ENCODE results near the gene DLST.

Gene DLST

DNA sequence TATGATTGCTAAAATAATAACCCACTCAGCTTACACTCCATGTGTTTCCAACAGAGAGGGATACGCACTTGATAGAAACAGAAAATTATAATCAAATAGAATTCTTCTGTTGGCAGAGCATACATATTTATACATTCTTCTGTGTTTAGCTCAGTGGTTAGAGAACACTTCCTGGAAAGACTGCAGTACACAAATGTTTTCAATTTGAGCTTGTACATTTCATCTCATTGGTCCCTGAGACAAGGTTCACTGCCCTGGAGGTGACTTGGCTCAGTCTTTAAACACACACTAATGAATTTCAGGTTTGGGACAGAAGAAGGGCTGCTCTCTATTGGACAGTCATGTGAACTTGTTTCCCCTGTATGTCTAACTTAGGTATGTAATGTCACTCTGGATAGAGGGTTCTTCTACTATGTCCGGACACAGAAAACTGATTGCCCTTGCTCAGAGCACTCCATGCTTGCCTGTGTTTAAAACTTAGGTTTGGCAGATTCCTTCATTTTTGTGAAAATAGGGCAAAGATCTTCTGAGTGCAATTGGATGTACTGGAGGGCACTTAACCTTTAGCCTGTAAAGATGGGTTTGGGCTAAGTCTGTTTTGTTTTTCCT is 28.7 kb upstream of the DLST start:
- TF ChIP-seq, protein P1, sequence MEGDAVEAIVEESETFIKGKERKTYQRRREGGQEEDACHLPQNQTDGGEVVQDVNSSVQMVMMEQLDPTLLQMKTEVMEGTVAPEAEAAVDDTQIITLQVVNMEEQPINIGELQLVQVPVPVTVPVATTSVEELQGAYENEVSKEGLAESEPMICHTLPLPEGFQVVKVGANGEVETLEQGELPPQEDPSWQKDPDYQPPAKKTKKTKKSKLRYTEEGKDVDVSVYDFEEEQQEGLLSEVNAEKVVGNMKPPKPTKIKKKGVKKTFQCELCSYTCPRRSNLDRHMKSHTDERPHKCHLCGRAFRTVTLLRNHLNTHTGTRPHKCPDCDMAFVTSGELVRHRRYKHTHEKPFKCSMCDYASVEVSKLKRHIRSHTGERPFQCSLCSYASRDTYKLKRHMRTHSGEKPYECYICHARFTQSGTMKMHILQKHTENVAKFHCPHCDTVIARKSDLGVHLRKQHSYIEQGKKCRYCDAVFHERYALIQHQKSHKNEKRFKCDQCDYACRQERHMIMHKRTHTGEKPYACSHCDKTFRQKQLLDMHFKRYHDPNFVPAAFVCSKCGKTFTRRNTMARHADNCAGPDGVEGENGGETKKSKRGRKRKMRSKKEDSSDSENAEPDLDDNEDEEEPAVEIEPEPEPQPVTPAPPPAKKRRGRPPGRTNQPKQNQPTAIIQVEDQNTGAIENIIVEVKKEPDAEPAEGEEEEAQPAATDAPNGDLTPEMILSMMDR (conservative IDR thresholded peaks at IDR 0.05; ENCODE audit: low read length), result no peak
- peak; percentile 93 for DNase-seq (ENCODE audit: low read depth)
- no peak overlapping the region for H3K4me3 ChIP-seq (ENCODE audit: low read length)

DNA sequence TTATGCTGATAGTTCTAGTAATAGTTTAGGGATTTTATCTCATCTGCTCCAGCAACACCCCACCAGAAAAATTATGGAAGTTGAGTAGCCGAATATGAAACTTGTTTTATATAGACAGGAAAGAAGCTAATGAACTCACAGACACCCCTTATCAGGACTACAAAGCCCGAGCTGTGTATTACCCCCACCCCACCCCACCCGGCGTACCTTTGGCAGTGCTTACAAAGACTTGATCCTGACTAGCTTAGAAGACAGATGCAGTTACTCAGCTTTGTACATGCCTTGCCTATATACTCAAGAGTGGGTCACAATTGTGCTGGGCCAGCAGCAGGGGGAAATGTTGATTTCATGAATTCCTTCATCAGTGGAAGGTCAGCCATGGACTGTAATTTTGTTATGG is 28.1 kb upstream of the DLST start:
- H3K4me3 ChIP-seq (ENCODE audit: low read length), result no peak overlapping the region
- TF ChIP-seq, protein P1 (conservative IDR thresholded peaks at IDR 0.05; ENCODE audit: low read length), result no peak
- peak; percentile 22 for DNase-seq (ENCODE audit: low read depth)

DNA sequence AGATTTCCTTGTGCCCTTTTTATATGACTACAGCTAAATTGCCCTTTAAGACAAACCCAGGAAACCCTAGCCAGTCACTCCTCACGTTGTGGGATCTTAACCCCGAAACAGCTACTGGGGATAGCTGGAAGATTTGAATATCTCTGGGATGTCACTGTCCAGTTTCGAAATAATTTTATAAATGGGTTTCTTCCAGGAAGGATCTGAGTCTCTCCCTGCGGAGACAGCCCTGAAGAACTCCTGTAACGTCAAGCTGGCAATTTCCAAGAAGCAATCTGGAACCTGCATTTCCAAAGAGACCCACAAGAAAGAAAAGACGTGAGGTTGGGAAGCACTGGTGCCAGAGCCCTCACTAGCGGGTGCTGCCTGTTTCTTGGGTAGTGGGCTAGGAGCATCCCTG is 26.7 kb upstream of the DLST start:
- no peak overlapping the region for H3K4me3 ChIP-seq (ENCODE audit: low read length)
- TF ChIP-seq, protein P1 (conservative IDR thresholded peaks at IDR 0.05; ENCODE audit: low read length), result no peak
- DNase-seq (ENCODE audit: low read depth), result no peak

GRCh38 chr14:74855945-74856344 is 25.8 kb upstream of the DLST start:
- TF ChIP-seq, protein P1 (conservative IDR thresholded peaks at IDR 0.05; ENCODE audit: low read length), result no peak
- DNase-seq (ENCODE audit: low read depth), result no peak
- no peak overlapping the region for H3K4me3 ChIP-seq (ENCODE audit: low read length)

GRCh38 chr14:74856366-74856765 is 25.4 kb upstream of the DLST start:
- no peak overlapping the region for H3K4me3 ChIP-seq (ENCODE audit: low read length)
- TF ChIP-seq, protein P1 (conservative IDR thresholded peaks at IDR 0.05; ENCODE audit: low read length), result no peak
- no peak for DNase-seq (ENCODE audit: low read depth)

DNA sequence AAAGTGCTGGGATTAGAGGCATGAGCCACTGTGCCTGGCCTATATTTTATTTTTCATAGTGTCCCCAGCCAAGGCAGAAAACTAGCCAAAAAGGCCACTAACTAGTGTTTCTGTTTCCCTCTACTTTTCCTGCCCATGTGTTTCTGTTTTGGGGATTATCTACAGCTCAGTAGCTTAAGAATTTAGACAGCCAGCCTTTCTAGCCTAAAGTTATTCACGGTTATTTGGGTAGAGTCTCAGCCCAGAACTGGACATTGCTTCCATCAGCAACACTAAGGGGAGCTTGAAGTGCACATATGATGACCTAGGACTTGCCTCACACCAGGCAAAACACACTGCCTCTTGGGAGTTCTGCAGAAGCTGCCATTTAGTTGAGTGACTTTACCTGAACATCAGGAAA is 23.7 kb upstream of the DLST start:
- H3K4me3 ChIP-seq (ENCODE audit: low read length), result no peak overlapping the region
- TF ChIP-seq, protein P1 (conservative IDR thresholded peaks at IDR 0.05; ENCODE audit: low read length), result no peak
- DNase-seq (ENCODE audit: low read depth), result peak; percentile 76

GRCh38 chr14:74859757-74860552 is 21.8 kb upstream of the DLST start:
- peak; percentile 35 for DNase-seq (ENCODE audit: low read depth)
- TF ChIP-seq, protein P1 (conservative IDR thresholded peaks at IDR 0.05; ENCODE audit: low read length), result no peak
- H3K4me3 ChIP-seq (ENCODE audit: low read length), result no peak overlapping the region

Data from AG10803 (cell line).